ENCODE data around the gene MUSK.

Gene MUSK

DNA sequence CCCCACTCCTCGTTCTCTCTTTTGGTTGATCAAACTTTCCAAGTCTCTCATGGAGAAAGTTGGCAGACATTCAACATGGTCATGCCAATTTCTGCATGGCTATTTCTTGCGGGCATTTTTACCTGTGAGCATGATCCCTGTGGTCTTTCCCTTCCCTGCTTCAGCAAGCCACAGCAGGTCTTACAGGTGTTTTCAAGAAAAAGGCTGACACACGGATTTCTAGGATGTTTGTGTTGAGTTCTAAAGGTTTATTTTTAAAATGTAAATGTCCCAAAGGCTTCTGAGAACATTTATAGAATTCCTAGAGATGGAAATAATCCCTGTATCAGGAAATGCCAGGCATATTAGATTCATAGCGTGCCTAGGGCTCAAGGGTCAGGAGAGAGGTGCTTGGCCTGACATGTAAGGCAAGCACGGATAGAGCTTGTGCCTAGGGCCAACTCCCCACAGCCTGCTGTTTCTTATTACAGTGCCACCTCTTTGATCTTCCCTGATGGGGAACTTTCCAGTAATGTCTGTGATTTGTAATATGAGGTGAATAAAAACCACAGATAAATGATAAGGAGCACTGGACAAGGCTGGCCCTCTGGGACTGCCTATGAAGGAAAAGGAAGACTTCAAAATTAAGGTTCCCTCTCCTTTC is 79.8 kb downstream of the MUSK start:
- no peak for DNase-seq

GRCh38 chr9:110750272-110750671 is 81.7 kb downstream of the MUSK start:
- ATAC-seq (ENCODE audit: insufficient read depth, low read depth) (no peak), DNase-seq (no peak)
- no peaks in the 10 kb centered on the region for H3K79me2 ChIP-seq (ENCODE audit: insufficient read depth, low read length)
- TF ChIP-seq EZH2 (IDR thresholded peaks at IDR 0.05; ENCODE audit: borderline replicate concordance, low read depth, low read length, severe bottlenecking) (no peak), CTCF (IDR thresholded peaks at IDR 0.05; ENCODE audit: borderline replicate concordance, extremely low read depth, low read length, poor library complexity, severe bottlenecking) (no peak)
- H3K27ac ChIP-seq (ENCODE audit: low read length) = no peak overlapping the region
- H2AFZ ChIP-seq (ENCODE audit: low read depth, low read length) = no peak overlapping the region
- H3K4me1 ChIP-seq (ENCODE audit: insufficient read depth, low read length) = no peaks in the 10 kb centered on the region
- H3K4me2 ChIP-seq (ENCODE audit: insufficient read depth, low read length) = no peak overlapping the region
- H3K27me3 ChIP-seq (ENCODE audit: insufficient read depth, low read length, poor library complexity) = no peaks in the 10 kb centered on the region
- H3K9ac ChIP-seq (ENCODE audit: low read depth, low read length) = no peak overlapping the region
- no peaks in the 10 kb centered on the region for H4K20me1 ChIP-seq (ENCODE audit: insufficient read depth, low read length)
- H3K36me3 ChIP-seq (ENCODE audit: insufficient read depth, low read length) = no peaks in the 10 kb centered on the region
- H3K9me3 ChIP-seq (ENCODE audit: insufficient read depth, low read length, severe bottlenecking) = no peaks in the 10 kb centered on the region
- H3K4me3 ChIP-seq (ENCODE audit: low read depth in 1 of 2, low read length in 2 of 2) = no peak overlapping the region

More for the DNA sequence above, 79.8 kb downstream of the MUSK start:
- Histone ChIP-seq H3K4me3 (ENCODE audit: low read depth in 1 of 2, low read length in 2 of 2) (no peak overlapping the region), H3K9me3 (ENCODE audit: insufficient read depth, low read length, severe bottlenecking) (no peaks in the 10 kb centered on the region), H3K4me2 (ENCODE audit: insufficient read depth, low read length) (no peak overlapping the region), H3K4me1 (ENCODE audit: insufficient read depth, low read length) (no peaks in the 10 kb centered on the region), H3K36me3 (ENCODE audit: insufficient read depth, low read length) (no peaks in the 10 kb centered on the region), H2AFZ (ENCODE audit: low read depth, low read length) (no peak overlapping the region), H3K79me2 (ENCODE audit: insufficient read depth, low read length) (no peaks in the 10 kb centered on the region), H3K27ac (ENCODE audit: low read length) (no peak overlapping the region), H3K9ac (ENCODE audit: low read depth, low read length) (no peak overlapping the region), H3K27me3 (ENCODE audit: insufficient read depth, low read length, poor library complexity) (no peaks in the 10 kb centered on the region), H4K20me1 (ENCODE audit: insufficient read depth, low read length) (no peaks in the 10 kb centered on the region)
- TF ChIP-seq CTCF (IDR thresholded peaks at IDR 0.05; ENCODE audit: borderline replicate concordance, extremely low read depth, low read length, poor library complexity, severe bottlenecking) (no peak), EZH2 (IDR thresholded peaks at IDR 0.05; ENCODE audit: borderline replicate concordance, low read depth, low read length, severe bottlenecking) (no peak)
- no peak for ATAC-seq (ENCODE audit: insufficient read depth, low read depth)

GRCh38 chr9:110751971-110752370 is 83.4 kb downstream of the MUSK start:
- H3K79me2 ChIP-seq (ENCODE audit: insufficient read depth, low read length) = no peaks in the 10 kb centered on the region
- H2AFZ ChIP-seq (ENCODE audit: low read depth, low read length) = no peak overlapping the region
- TF ChIP-seq CTCF (IDR thresholded peaks at IDR 0.05; ENCODE audit: borderline replicate concordance, extremely low read depth, low read length, poor library complexity, severe bottlenecking) = no peak
- TF ChIP-seq EZH2 (IDR thresholded peaks at IDR 0.05; ENCODE audit: borderline replicate concordance, low read depth, low read length, severe bottlenecking) = no peak
- H3K9me3 ChIP-seq (ENCODE audit: insufficient read depth, low read length, severe bottlenecking) = no peaks in the 10 kb centered on the region
- no peaks in the 10 kb centered on the region for H3K27me3 ChIP-seq (ENCODE audit: insufficient read depth, low read length, poor library complexity)
- no peak for ATAC-seq (ENCODE audit: insufficient read depth, low read depth)
- H3K36me3 ChIP-seq (ENCODE audit: insufficient read depth, low read length) = no peaks in the 10 kb centered on the region
- H3K9ac ChIP-seq (ENCODE audit: low read depth, low read length) = no peak overlapping the region
- no peak overlapping the region for H3K4me2 ChIP-seq (ENCODE audit: insufficient read depth, low read length)
- H3K4me1 ChIP-seq (ENCODE audit: insufficient read depth, low read length) = no peaks in the 10 kb centered on the region
- no peak for DNase-seq
- no peak overlapping the region for H3K4me3 ChIP-seq (ENCODE audit: low read depth in 1 of 2, low read length in 2 of 2)
- H3K27ac ChIP-seq (ENCODE audit: low read length) = no peak overlapping the region
- no peaks in the 10 kb centered on the region for H4K20me1 ChIP-seq (ENCODE audit: insufficient read depth, low read length)
